CD8-positive, alpha-beta memory T cell (primary cell): ENCODE measurements around the gene SPINDOC. TPM values are rescaled to one million over a fixed set of nuclear protein-coding genes. Genes with fewer than 3 reads are reported as not detected.
"Not testable (repeated sequence)": the region's sequence is repeated elsewhere in the genome, so short reads cannot be mapped to it uniquely, and the experiment has no call there.

Source experiments
- CTCF ChIA-PET: fragments of 350-600 bp; sonication (Branson Sonifier 250); formaldehyde crosslinking; loops from one replicate; lab custom pipeline; 2021; ENCODE audit warnings: antibody characterized with exemption; lab: Charles Lee
- POLR2A ChIA-PET: fragments of 350-600 bp; sonication (Branson Sonifier 250); formaldehyde crosslinking; loops from one replicate; lab custom pipeline; 2021; ENCODE audit warnings: antibody characterized with exemption; lab: Charles Lee
- DNase-seq, 5 donors: peaks; one replicate each; pipeline versions ENCODE4 v3.0.0 to v3.0.0-alpha.2; 2020 to 2022; ENCODE audit warnings: mixed read lengths in 1 of 5
- H3K27ac ChIP-seq: one replicate; pipeline ENCODE4 v1.7.0; 2013; ENCODE audit warnings: low read depth, mild to moderate bottlenecking, low read length, moderate library complexity
- H3K27me3 ChIP-seq: 2 replicates; pipeline ENCODE4 v1.7.0; 2013; ENCODE audit warnings: low read length, mild to moderate bottlenecking; ENCODE audit not compliant: insufficient read depth, poor library complexity, severe bottlenecking
- H3K36me3 ChIP-seq: 2 replicates; pipeline ENCODE4 v1.7.0; 2013; ENCODE audit warnings: mild to moderate bottlenecking, low read length, moderate library complexity; ENCODE audit not compliant: insufficient read depth
- H3K4me1 ChIP-seq: 2 replicates; pipeline ENCODE4 v1.7.0; 2013; ENCODE audit warnings: mild to moderate bottlenecking, low read length, moderate library complexity; ENCODE audit not compliant: insufficient read depth
- H3K4me3 ChIP-seq: 2 replicates; pipeline ENCODE4 v1.7.0; 2013; ENCODE audit warnings: mild to moderate bottlenecking, low read length
- H3K9me3 ChIP-seq: 2 replicates; pipeline ENCODE4 v1.7.0; 2013; ENCODE audit warnings: mild to moderate bottlenecking, low read length
- H3K27ac Mint-ChIP-seq, 8 donors: one replicate each; pipeline ENCODE4 v1.8.0; 2020 to 2021; ENCODE audit warnings: mixed read lengths in 8 of 8, mild to moderate bottlenecking in 6 of 8, inconsistent platforms in 3 of 8, moderate library complexity in 3 of 8
- H3K27me3 Mint-ChIP-seq, 2 donors: one replicate each; pipeline ENCODE4 v1.8.0; 2020 to 2021; ENCODE audit warnings: mixed read lengths in 2 of 2, mild to moderate bottlenecking in 1 of 2, moderate library complexity in 1 of 2
- H3K36me3 Mint-ChIP-seq, 3 donors: one replicate each; pipeline ENCODE4 v1.8.0; 2020 to 2021; ENCODE audit warnings: mixed read lengths in 3 of 3, inconsistent platforms in 1 of 3, mild to moderate bottlenecking in 1 of 3
- H3K4me1 Mint-ChIP-seq, 3 donors: one replicate each; pipeline ENCODE4 v1.8.0; 2020 to 2021; ENCODE audit warnings: mixed read lengths in 3 of 3, inconsistent platforms in 1 of 3, mild to moderate bottlenecking in 1 of 3
- H3K4me3 Mint-ChIP-seq, 7 donors: one replicate each; pipeline ENCODE4 v1.8.0; 2020 to 2021; ENCODE audit warnings: mixed read lengths in 7 of 7, mild to moderate bottlenecking in 6 of 7, moderate library complexity in 4 of 7, inconsistent platforms in 2 of 7
- H3K9me3 Mint-ChIP-seq, 5 donors: one replicate each; pipeline ENCODE4 v1.8.0; 2020 to 2022; ENCODE audit warnings: mixed read lengths in 5 of 5, mild to moderate bottlenecking in 3 of 5, moderate library complexity in 2 of 5, inconsistent platforms in 1 of 5
- polyA plus RNA-seq: library from polyadenylated mRNA; unstranded; fragments of 300-500 nt; fragmentation: Illumina TruSeq; gene quantifications from one replicate; pipeline ENCODE4 v1.2.3, GENCODE V29; 2021
- total RNA-seq, 2 experiments: library from RNA; stranded (reverse); gene quantifications; one replicate each; pipeline ENCODE4 v1.2.3, GENCODE V29; 2021

The SPINDOC gene
- total and polyA plus RNA-seq, 3 experiments from 2014 or later = 1.4 to 41.4 (median 38.7) TPM

GRCh38 chr11:63771741-63772318 lies 41.4 kb upstream of the SPINDOC start:
- CTCF ChIA-PET = not testable (repeated sequence)

GRCh38 chr11:63775191-63775590 lies 38.1 kb upstream of the SPINDOC start:
- H3K9me3 ChIP-seq = no peaks in the 10 kb centered on the region
- ChIA-PET CTCF (no interaction called here), POLR2A (no interaction called here)
- Mint-ChIP-seq H3K4me3 (peak overlapping the region in 1 of 7 donors; percentile 71), H3K36me3 (no peaks in the 10 kb centered on the region), H3K9me3 (no peaks in the 10 kb centered on the region), H3K4me1 (peaks cover 0 to 1% (median under 1%) of the 10 kb centered on the region in 3 donors), H3K27me3 (peaks cover 6 to 13% of the 10 kb centered on the region in 2 donors), H3K27ac (no peak overlapping the region)
- no peaks in the 10 kb centered on the region for H3K36me3 ChIP-seq
- no peak overlapping the region for H3K27ac ChIP-seq
- no peak for DNase-seq
- no peaks in the 10 kb centered on the region for H3K4me1 ChIP-seq
- H3K27me3 ChIP-seq = no peaks in the 10 kb centered on the region
- H3K4me3 ChIP-seq = no peak overlapping the region

More at GRCh38 chr11:63771741-63772318, 41.4 kb upstream of the SPINDOC start:
- H3K9me3 ChIP-seq, H3K36me3 Mint-ChIP-seq, DNase-seq, H3K9me3 Mint-ChIP-seq, H3K4me1 ChIP-seq, H3K4me3 Mint-ChIP-seq, H3K27ac ChIP-seq, H3K27me3 ChIP-seq, H3K27me3 Mint-ChIP-seq, H3K36me3 ChIP-seq, H3K4me3 ChIP-seq, POLR2A ChIA-PET: not testable (repeated sequence)
- peaks cover 8 to 14% (median 9%) of the 10 kb centered on the region in 3 donors for H3K4me1 Mint-ChIP-seq
- peak overlapping the region in 2 of 8 donors; percentile 10 to 75 for H3K27ac Mint-ChIP-seq

DNA sequence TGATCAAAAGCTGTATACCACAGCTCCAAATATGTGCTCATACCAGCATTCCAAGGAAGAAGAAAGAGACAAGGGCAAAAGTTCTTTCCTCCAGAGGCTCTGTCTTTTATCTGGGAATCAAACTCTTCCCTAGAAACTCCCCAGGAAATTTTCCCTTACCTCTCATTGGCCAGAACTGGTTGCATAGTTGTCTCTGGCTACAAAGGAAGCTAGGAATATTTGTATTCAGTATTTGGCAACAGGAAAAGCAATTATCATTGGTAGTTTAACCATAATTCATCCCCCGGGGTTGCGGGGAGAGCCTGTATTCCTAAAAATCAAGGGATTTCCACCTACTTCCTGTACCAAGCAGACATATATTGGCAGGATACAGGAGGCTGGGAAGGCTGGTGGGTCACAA lies 34.2 kb upstream of the SPINDOC start:
- CTCF ChIA-PET = interaction anchor here (1.7 kb wide), 1 partner anchor 41 kb away, joined by 3 read pairs; no protein-coding TSS in a partner anchor

GRCh38 chr11:63782749-63783148 lies 30.5 kb upstream of the SPINDOC start:
- Histone ChIP-seq H3K27ac (no peak overlapping the region), H3K4me1 (no peaks in the 10 kb centered on the region), H3K27me3 (no peaks in the 10 kb centered on the region), H3K4me3 (no peak overlapping the region), H3K36me3 (no peaks in the 10 kb centered on the region), H3K9me3 (no peaks in the 10 kb centered on the region)
- no peak for DNase-seq
- Mint-ChIP-seq H3K4me1 (peaks cover 4 to 8% (median 7%) of the 10 kb centered on the region in 3 donors), H3K27ac (no peak overlapping the region), H3K27me3 (peaks cover 1 to 17% of the 10 kb centered on the region in 2 donors), H3K4me3 (no peak overlapping the region), H3K36me3 (no peaks in the 10 kb centered on the region), H3K9me3 (no peaks in the 10 kb centered on the region)
- ChIA-PET POLR2A (no interaction called here), CTCF (no interaction called here)

More for the DNA sequence above, 34.2 kb upstream of the SPINDOC start:
- H3K27ac Mint-ChIP-seq = no peak overlapping the region
- no peaks in the 10 kb centered on the region for H3K4me1 ChIP-seq
- H3K9me3 ChIP-seq = no peaks in the 10 kb centered on the region
- no peaks in the 10 kb centered on the region for H3K9me3 Mint-ChIP-seq
- H3K4me3 Mint-ChIP-seq = no peak overlapping the region
- H3K27me3 ChIP-seq = no peaks in the 10 kb centered on the region
- peaks cover 3 to 7% of the 10 kb centered on the region in 2 donors for H3K27me3 Mint-ChIP-seq
- H3K4me1 Mint-ChIP-seq = no peaks in the 10 kb centered on the region
- no peaks in the 10 kb centered on the region for H3K36me3 Mint-ChIP-seq
- no peak overlapping the region for H3K4me3 ChIP-seq
- no peak overlapping the region for H3K27ac ChIP-seq
- POLR2A ChIA-PET = no interaction called here
- H3K36me3 ChIP-seq = no peaks in the 10 kb centered on the region
- DNase-seq = no peak

DNA sequence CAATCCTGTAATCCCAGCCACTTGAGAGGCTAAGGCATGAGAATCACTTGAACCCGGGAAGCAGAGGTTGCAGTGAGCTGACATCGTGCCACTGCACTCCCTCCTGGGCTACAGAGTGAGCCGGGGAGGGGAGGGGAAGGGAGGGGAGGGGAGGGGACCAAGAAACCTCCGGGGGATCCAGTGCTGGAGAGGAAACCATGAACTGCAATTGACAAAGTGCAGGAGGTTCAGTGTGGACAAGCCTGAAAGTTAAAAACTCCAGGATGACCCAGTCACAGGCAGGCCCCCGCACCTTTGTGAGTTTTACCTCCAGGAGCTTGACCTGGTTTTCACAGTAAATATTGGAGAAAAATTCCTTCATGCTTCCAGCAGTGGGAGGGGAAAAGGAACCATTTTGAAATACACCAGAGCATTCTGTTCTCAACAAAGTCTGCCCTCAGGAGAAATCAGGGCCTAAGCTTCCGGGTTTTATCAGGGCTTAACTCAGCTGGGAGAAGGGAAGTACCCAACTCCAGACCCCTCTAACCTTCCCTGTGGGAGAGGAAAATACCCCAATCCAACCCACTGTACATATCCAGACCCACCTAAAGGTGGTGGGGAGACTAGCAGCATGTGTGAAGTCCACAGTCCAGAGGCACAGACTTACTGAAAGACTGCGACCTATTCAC lies 29.2 kb upstream of the SPINDOC start:
- Mint-ChIP-seq H3K9me3 (no peaks in the 10 kb centered on the region), H3K4me1 (peaks cover 4 to 8% (median 7%) of the 10 kb centered on the region in 3 donors), H3K36me3 (no peaks in the 10 kb centered on the region), H3K27ac (no peak overlapping the region), H3K27me3 (peaks cover 0 to 16% of the 10 kb centered on the region in 2 donors), H3K4me3 (no peak overlapping the region)
- CTCF ChIA-PET = no interaction called here
- Histone ChIP-seq H3K4me1 (no peaks in the 10 kb centered on the region), H3K9me3 (no peaks in the 10 kb centered on the region), H3K27me3 (no peaks in the 10 kb centered on the region), H3K4me3 (no peak overlapping the region), H3K36me3 (no peaks in the 10 kb centered on the region), H3K27ac (no peak overlapping the region)
- DNase-seq = no peak
- POLR2A ChIA-PET = no interaction called here

- Histone ChIP-seq H3K27me3 (no peaks in the 10 kb centered on the region), H3K36me3 (no peaks in the 10 kb centered on the region), H3K4me3 (no peak overlapping the region), H3K9me3 (no peaks in the 10 kb centered on the region), H3K27ac (no peak overlapping the region), H3K4me1 (no peaks in the 10 kb centered on the region)
- ChIA-PET CTCF (interaction anchor here (0.7 to 1.0 kb wide), 2 partner anchors 25 to 480 kb away, joined by 3 read pairs; no protein-coding TSS in a partner anchor), POLR2A (interaction anchor here (0.7 kb wide), 1 partner anchor 29 kb away, joined by 5 read pairs; no protein-coding TSS in a partner anchor)
- Mint-ChIP-seq H3K4me1 (peaks cover 5 to 8% (median 7%) of the 10 kb centered on the region in 3 donors), H3K27ac (no peak overlapping the region), H3K4me3 (no peak overlapping the region), H3K9me3 (peaks cover 0 to 3% (median under 1%) of the 10 kb centered on the region in 5 donors), H3K27me3 (peaks cover 0 to 16% of the 10 kb centered on the region in 2 donors), H3K36me3 (no peaks in the 10 kb centered on the region)
- DNase-seq = no peak
These were observed 27.4 kb upstream of the SPINDOC start for GRCh38 chr11:63785823-63786222.

GRCh38 chr11:63791495-63792167 lies 21.6 kb upstream of the SPINDOC start:
- POLR2A ChIA-PET = no interaction called here
- Histone ChIP-seq H3K27ac (no peak overlapping the region), H3K27me3 (no peaks in the 10 kb centered on the region), H3K36me3 (no peaks in the 10 kb centered on the region), H3K4me3 (no peak overlapping the region), H3K9me3 (no peaks in the 10 kb centered on the region), H3K4me1 (no peaks in the 10 kb centered on the region)
- CTCF ChIA-PET = no interaction called here
- DNase-seq = no peak
- Mint-ChIP-seq H3K4me3 (no peak overlapping the region), H3K9me3 (peaks cover 9 to 23% (median 15%) of the 10 kb centered on the region in 5 donors), H3K4me1 (peaks cover 0 to 1% (median 0%) of the 10 kb centered on the region in 3 donors), H3K27me3 (peaks cover 4 to 8% of the 10 kb centered on the region in 2 donors), H3K36me3 (peaks cover 0 to 4% (median 0%) of the 10 kb centered on the region in 3 donors), H3K27ac (no peak overlapping the region)

- H3K4me3 Mint-ChIP-seq = no peak overlapping the region
- no peaks in the 10 kb centered on the region for H3K9me3 ChIP-seq
- H3K9me3 Mint-ChIP-seq = peaks cover 9 to 23% (median 15%) of the 10 kb centered on the region in 5 donors
- H3K27me3 ChIP-seq = no peaks in the 10 kb centered on the region
- no peak overlapping the region for H3K27ac Mint-ChIP-seq
- H3K4me3 ChIP-seq = no peak overlapping the region
- peaks cover 0 to 4% (median 0%) of the 10 kb centered on the region in 3 donors for H3K36me3 Mint-ChIP-seq
- no peak overlapping the region for H3K27ac ChIP-seq
- no peaks in the 10 kb centered on the region for H3K4me1 ChIP-seq
- peaks cover 0 to 1% (median 0%) of the 10 kb centered on the region in 3 donors for H3K4me1 Mint-ChIP-seq
- no peak for DNase-seq
- H3K36me3 ChIP-seq = no peaks in the 10 kb centered on the region
- peaks cover 4 to 16% of the 10 kb centered on the region in 2 donors for H3K27me3 Mint-ChIP-seq
- CTCF ChIA-PET = no interaction called here
- POLR2A ChIA-PET = no interaction called here
These were observed 20.1 kb upstream of the SPINDOC start for GRCh38 chr11:63793161-63793560.
